HG02798 (cell line): ENCODE measurements around the gene ARPC5L.
"Not testable (repeated sequence)": the region's sequence is repeated elsewhere in the genome, so short reads cannot be mapped to it uniquely, and the experiment has no call there.

Experiments used
- ATAC-seq: cut with Tn5 transposase; IDR thresholded peaks from one replicate; pipeline ENCODE4 v1.9.1; 2021; ENCODE audit warnings: mild to moderate bottlenecking; ENCODE audit not compliant: unreplicated experiment, poor library complexity

The ARPC5L gene

DNA sequence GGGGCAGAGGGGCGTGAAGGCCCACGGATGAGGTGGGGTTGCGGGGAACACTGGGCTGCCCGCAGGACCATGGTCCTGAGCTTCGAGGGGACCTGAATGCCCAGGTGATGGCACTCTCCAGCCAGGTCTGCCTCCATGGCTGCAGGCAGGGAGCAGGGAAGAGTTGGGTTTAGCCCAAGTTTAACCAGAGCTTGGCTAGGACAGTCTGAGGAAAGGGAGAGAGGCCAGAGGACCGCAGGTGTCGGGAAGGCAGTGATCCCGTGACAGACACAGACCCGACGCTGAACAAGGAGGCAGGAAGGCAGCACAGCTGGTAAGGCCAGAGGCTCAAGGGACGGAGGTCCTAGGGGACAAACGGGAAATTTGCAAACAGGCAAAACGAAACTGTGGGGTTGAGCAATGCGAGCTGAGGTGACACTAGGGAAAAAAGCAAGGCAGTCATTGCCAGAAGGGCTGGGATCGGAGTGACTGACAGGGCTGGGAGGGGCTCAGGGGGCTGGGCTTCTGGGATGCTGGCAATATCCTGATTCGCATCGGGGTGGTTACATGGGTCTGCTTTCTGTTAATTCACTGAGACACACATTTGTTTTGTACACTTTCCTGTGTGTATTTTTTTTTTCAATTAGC is 25.0 kb downstream of the ARPC5L start:
- ATAC-seq = no peak

DNA sequence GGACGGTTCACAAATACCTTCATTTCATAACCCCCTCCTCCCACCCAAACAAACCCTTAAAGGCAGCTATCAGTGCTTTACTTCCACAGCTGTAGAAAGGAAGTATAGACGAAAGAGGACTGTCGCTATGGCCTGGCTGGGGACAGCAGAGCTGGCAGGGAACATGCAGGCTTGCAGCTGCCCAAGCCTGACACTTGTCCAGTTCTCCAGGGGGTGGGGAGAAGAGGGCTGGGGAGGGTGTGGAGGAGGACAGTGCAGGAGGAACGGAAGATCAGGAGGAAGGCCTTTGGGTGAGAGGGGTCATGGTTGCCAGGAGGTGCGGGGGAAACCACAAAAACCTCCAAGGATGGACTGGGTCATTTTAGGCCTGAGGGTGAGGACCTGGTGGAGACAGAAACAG is 25.9 kb downstream of the ARPC5L start:
- no peak for ATAC-seq

DNA sequence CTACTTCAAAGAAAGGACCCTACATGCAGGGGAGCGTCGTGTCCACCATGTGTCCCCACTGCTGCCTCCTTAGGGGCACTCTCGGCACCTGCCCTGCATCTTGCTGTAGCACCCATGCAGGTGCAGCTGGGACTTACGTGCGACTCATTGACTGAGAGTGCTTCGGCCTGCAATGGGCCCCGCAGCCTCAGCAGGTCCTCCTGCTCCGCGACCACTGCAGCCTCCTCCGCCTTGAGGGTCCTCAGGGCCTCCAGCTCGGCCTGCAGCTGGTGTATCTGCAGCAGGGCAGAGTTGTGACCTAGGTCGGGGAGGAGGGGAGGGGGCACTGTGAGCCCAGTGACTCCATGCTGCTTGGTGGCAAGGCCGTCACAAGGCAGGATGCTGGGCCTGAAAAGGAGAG is 27.1 kb downstream of the ARPC5L start:
- no peak for ATAC-seq

DNA sequence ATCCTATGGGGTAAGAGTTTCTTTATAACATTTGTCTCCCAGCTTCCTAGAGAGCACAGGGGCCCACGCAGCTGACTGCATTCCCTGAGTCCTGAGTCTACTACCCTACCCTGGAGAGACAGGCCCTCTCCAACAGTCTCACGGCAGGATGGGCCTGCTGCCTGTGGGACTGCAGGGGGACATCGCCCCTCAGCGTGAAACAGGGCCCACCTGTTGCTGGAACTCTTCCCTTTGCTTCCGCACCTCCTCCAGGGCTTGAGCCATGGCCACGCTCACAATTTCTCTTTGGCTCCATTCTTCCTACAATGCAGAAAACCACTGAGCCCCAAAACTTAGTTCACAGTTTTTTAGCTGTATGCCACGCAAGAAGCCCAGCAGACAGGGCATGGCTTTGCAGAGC is 28.2 kb downstream of the ARPC5L start:
- ATAC-seq = no peak

DNA sequence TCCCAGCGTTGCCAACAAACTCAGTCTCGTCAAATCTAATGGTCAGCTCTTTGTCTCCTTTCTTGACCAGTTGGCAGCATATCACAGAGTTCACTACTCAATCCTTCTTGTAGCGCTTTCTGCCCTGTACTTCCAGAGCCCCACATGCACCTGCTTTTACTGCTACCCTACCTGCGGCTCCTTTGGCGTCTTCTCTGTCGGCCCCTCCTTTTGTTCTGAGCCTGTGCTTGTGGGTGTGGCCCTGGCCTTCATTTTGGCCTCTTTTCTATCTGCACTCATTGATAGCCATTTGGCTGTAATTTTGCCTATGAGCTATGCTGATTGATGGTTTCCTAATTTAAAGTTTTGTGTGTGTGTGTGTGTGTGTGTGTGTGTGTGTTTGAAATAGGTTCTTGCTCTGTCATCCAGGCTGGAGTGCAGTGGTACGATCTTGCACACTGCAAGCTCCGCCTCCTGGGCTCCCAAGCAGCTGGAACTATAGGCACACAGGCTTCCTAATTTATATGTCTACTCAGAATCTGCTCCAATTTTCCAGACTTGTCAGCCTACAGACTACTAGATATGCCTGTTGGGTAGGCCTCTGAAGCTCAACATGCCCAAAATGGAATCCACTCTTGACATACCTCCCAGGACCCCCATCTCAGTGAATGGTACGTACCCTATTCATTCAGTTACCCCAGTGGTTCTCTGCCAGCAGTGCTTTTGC is 32.3 kb downstream of the ARPC5L start:
- no peak for ATAC-seq

DNA sequence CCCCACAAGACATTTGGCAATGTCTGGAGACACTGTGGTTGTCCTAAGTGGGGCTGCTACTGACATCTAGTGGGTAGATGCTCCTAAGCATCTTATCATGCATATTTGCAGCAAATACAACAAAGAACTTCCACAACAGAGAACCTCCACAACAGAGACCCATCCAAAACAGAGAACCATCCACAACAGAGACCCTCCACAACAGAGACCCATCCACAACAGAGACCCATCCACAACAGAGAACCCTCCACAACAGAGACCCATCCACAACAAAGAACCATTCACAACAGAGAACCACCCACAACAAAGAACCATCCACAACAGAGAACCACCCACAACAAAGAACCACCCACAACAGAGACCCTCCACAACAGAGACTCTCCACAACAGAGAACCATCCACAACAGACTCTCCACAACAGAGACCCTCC is 32.8 kb downstream of the ARPC5L start:
- no peak for ATAC-seq

DNA sequence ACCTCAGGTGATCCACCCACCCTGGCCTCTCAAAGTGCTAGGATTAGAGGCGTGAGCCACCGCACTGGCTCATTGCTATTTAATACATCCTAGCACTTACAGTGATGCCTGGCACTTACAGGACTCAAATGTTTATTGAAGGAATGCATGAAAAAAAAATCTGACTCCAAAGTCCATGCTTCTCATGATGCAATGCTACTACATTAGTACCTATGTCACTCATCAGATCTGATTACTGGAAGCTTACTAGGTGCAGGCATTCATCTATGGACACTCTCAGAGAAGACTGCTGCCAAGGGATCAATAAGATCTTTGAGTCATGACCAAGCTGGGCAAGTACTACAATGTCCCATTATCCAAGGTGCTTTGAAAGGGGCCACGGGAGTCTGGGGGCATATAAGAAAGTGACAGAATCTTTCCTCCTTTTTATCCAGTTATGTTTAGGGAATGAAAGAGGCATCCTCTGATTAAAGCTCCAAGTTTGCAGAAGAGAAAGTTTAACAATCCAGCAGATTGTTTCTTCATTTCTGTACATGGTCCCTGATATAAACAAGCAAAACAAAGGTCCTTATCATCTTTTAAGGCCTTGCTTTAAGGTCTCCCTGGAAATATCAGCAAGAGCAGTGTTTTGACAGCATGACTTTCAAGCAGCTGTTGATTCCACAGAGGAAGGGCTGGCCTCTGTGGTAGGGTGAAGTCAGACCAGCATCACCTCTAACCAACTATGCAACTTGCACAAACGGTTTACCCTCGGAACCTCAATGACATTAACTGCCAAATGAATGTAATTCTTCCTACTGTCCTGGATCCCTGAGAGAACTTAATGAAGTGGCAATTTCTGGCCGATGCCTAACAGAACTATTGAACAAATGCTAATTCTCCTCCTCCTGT is 35.9 kb downstream of the ARPC5L start:
- ATAC-seq = no peak

DNA sequence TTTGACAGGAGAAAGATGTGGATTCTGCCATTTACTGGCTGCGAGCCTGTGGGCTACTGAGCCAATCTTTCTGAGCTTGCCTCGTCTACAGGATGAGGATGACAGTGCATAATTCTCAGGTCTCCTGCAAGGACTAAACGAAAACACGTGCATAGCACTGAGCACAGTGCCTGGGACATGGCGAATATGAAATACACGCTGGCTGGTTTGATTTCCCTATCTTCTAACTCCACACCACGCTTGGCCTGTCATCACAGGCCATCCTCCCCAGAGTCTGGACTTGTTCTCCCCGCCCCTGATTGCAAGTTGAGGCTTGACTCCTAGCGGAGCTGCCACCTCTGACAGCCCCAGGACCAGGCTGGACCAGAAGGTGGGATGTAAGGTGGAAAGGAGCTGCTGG is 37.9 kb downstream of the ARPC5L start:
- ATAC-seq = no peak

DNA sequence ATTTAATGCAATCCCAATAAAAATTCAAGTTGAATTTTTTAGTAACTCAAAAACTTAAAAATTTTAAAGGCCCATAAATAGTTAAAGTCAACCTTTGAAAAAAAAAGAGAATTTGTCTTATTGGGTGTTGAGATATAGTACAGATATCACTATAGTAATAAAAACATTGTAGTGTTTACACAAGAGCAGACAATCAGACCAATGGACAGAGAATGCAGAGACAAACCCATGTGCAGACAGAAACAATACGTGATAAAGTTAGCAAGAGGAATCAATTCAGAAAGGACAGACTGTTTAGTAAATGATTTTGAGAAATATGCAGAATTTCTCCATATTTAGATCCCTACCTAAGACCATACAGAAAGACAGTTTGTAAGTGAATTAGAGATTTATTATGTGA is 45.0 kb downstream of the ARPC5L start:
- ATAC-seq = no peak

DNA sequence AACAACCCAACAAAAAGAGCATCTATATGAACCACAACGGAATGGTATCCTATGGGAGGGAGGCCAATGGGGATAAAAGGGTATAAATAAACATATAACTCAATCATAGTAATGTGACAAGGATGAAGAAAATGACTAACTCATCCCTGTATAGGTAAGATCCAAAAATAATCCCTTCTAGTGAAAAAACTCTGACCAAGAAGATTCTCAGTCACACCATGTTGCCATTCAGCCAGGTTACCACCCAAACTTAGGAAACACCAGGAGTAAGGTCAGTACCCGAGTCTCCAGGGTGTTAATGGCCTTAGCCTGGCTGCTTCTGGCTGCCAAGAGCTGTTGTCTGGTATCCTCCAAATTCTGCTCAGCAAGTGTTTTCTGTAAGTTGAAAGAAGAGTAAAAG is 46.2 kb downstream of the ARPC5L start:
- no peak for ATAC-seq

DNA sequence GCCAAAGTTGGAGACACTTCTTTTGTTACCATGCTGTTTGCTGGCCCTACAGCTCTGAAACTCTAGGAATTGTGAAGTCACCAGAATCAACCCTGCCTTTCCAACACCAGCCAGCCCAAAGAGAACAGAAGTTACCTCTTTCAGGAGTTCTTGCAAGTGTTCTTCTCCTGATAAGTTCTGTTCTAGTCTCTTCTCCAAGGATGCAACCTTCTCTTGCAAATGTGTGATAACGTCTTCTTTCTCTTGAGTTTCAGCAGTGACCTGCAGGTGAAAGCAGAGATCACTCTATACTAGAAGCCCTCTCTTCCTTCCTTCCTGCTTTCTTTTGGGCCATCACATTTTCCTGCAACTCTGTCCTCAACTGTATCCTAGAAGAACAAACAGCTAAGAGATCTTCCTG is 49.8 kb downstream of the ARPC5L start:
- ATAC-seq = no peak

DNA sequence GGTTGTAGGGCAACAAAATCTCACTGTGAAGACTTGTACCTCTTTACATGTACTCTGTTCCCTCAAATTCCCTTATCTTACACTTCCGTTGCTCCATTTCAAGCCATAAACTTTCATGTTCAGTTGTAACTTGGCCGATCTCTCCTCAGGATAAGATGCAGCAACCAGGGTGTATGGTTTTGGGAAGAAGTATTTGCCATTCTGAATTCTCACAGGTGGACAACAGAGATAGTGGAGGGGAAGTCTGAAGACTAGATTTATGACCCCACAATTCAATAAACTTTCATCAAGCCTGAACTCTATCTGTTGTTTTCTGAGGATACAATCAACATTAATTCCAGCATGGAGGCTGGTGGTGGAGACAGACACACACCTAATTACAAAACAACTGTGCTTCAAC is 51.4 kb downstream of the ARPC5L start:
- no peak for ATAC-seq

DNA sequence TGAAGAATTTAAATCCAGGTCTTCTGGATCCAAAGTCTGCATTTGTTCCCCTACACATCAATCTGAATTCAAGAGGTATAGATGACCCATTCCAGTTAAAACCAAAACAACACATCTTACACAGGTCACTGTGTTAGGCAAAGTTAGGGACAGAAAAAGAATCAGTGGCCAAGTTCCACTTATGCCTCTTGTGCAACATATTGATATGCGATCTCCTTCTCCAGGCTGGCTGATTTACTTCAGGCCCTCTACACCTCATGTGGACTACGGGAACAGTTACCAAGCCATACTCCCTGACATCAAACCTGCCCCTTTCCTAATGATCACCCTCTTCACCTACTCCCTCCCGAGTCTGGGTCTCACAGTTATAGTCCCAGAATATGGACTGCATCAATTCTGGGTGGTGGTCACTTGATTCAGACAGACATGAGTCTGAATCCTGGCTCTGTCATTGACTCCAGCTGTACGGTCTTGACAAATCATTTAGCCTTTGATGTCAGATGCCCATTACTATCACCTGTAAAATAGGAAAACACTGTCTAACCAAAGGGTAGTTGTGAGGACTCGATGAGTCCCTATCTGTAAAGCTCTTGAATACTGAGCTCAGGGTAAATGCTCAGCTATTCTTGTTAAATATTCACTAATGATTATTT is 52.9 kb downstream of the ARPC5L start:
- ATAC-seq = no peak

DNA sequence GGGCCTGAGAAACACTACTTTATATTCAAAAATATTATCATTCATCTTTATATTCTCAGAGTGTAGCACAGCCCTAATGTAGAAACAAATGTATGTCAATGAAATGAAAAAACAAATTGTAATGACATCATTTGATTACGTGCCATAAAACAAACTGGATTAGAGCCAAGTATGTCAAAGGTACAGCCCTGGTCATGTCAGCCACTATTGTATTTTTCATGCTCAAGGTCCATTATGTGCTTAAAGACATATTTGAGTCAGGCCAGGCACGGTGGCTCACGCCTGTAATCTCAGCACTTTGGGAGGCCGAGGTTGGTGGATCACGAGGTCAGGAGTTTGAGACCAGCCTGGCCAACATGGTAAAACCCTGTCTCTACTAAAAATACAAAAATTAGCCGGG is 58.5 kb downstream of the ARPC5L start:
- not testable (repeated sequence) for ATAC-seq
